ENCODE results near the gene MAD1L1.

GRCh38 chr7:2146676-2147472, 85.9 kb downstream of the MAD1L1 start:
- TF ChIP-seq CTCF (IDR thresholded peaks at IDR 0.05; ENCODE audit: extremely low read depth in 1 of 2, insufficient read depth in 1 of 2, low read depth in 1 of 2, low read length in 2 of 2) (no peak), POLR2AphosphoS5 (IDR thresholded peaks at IDR 0.05; ENCODE audit: insufficient read depth, low read depth, low read length) (no peak), EZH2 (IDR thresholded peaks at IDR 0.05; ENCODE audit: borderline replicate concordance, low read depth, low read length, severe bottlenecking) (no peak), MYC (IDR thresholded peaks at IDR 0.05; ENCODE audit: low read depth, low read length) (no peak)
